ENCODE data around the gene TENT4A. TPM values are rescaled to one million over a fixed set of nuclear protein-coding genes. Genes with fewer than 3 reads are reported as not detected.

The TENT4A gene
- total RNA-seq, 1 donor, result 21.4 TPM

DNA sequence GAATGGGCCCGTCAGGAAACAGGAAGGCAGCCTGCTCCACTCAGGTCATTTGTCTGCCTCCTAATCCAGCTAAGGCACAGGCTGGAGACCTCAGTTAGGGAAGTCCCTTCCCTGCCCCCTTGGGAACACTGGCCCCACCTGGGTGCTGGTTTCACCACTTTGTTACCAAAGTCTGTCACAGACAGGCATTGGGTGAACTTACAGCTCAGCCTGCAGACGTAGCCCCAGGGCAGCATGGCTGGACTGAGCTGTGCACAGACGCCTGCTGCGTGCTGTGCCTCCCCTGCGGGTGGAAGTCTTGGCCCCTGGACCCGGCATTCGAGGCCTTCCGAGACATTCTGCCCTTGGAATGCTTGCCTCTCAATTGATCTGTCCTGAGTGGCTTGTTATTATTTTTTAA, 48.9 kb downstream of the TENT4A start:
- no peaks in the 10 kb centered on the region for H4K20me1 ChIP-seq (ENCODE audit: insufficient read depth, low read length)
- H2AFZ ChIP-seq (ENCODE audit: low read length), result no peak overlapping the region
- TF ChIP-seq, protein P1, sequence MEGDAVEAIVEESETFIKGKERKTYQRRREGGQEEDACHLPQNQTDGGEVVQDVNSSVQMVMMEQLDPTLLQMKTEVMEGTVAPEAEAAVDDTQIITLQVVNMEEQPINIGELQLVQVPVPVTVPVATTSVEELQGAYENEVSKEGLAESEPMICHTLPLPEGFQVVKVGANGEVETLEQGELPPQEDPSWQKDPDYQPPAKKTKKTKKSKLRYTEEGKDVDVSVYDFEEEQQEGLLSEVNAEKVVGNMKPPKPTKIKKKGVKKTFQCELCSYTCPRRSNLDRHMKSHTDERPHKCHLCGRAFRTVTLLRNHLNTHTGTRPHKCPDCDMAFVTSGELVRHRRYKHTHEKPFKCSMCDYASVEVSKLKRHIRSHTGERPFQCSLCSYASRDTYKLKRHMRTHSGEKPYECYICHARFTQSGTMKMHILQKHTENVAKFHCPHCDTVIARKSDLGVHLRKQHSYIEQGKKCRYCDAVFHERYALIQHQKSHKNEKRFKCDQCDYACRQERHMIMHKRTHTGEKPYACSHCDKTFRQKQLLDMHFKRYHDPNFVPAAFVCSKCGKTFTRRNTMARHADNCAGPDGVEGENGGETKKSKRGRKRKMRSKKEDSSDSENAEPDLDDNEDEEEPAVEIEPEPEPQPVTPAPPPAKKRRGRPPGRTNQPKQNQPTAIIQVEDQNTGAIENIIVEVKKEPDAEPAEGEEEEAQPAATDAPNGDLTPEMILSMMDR (IDR thresholded peaks at IDR 0.05; ENCODE audit: extremely low read depth, low read depth, low read length), result no peak
- H3K4me2 ChIP-seq (ENCODE audit: insufficient read depth, low read length), result no peak overlapping the region
- DNase-seq (ENCODE audit: insufficient read length, low spot score, missing footprints), result peak; percentile 25
- no peak overlapping the region for H3K4me3 ChIP-seq (ENCODE audit: insufficient read depth, low read length)
- H3K79me2 ChIP-seq (ENCODE audit: insufficient read depth, low read length), result no peaks in the 10 kb centered on the region
- H3K27me3 ChIP-seq (ENCODE audit: insufficient read depth, low read length), result no peaks in the 10 kb centered on the region
- peaks cover 10% of the 10 kb centered on the region for H3K4me1 ChIP-seq (ENCODE audit: insufficient read depth, low read length)
- peaks cover 9% of the 10 kb centered on the region for H3K36me3 ChIP-seq (ENCODE audit: insufficient read depth, low read length)
- no peaks in the 10 kb centered on the region for H3K9me3 ChIP-seq (ENCODE audit: low read depth, low read length)
- no peak overlapping the region for H3K27ac ChIP-seq (ENCODE audit: low read depth, low read length)

DNA sequence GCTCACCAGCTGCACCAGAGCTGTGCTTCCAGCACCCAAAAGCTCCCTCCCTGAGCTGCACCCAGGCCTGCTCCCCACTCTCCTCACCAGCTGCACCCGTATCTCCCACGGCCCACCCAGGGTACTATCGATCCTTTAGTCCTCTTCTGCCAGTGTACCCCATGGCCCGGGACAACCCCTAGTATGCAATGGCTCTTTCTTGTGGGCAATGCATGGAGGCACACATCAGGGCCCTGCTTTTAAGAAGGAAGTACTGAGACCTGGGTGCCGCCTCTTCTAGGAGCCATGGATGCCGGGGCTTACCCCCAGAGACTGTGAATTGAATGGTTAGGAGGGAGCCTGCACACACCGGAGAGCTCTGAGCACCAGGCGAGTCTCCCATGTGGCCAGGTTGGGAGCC, 49.5 kb downstream of the TENT4A start:
- TF ChIP-seq, protein P1 (IDR thresholded peaks at IDR 0.05; ENCODE audit: extremely low read depth, low read depth, low read length), result no peak
- Histone ChIP-seq H3K4me3 (ENCODE audit: insufficient read depth, low read length) (no peak overlapping the region), H3K4me1 (ENCODE audit: insufficient read depth, low read length) (peaks cover 10% of the 10 kb centered on the region), H3K79me2 (ENCODE audit: insufficient read depth, low read length) (no peaks in the 10 kb centered on the region), H3K9me3 (ENCODE audit: low read depth, low read length) (no peaks in the 10 kb centered on the region), H2AFZ (ENCODE audit: low read length) (no peak overlapping the region), H3K36me3 (ENCODE audit: insufficient read depth, low read length) (peaks cover 8% of the 10 kb centered on the region), H3K27me3 (ENCODE audit: insufficient read depth, low read length) (no peaks in the 10 kb centered on the region), H4K20me1 (ENCODE audit: insufficient read depth, low read length) (no peaks in the 10 kb centered on the region), H3K4me2 (ENCODE audit: insufficient read depth, low read length) (no peak overlapping the region), H3K27ac (ENCODE audit: low read depth, low read length) (no peak overlapping the region)
- DNase-seq (ENCODE audit: insufficient read length, low spot score, missing footprints), result peak; percentile 60

DNA sequence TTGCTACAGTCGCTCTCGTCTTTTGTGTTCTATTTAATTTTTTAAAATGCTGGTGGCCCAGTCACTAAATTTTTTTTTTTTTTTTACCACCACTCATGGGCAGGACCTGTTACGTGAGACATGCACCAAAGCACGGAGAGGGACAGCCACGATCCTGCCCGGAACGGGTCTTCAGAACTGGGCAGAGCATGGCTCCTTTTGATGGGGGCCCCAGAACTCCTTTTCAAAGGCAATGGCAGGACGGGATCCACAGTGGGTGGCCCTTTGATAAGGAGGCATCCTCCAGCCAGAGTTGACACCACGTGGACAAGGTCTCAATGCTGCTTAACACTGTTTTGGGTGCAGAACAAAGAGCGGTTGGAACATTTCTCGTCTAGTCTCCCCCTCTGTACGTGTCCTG, 50.0 kb downstream of the TENT4A start:
- Histone ChIP-seq H3K79me2 (ENCODE audit: insufficient read depth, low read length) (no peaks in the 10 kb centered on the region), H3K4me1 (ENCODE audit: insufficient read depth, low read length) (peaks cover 10% of the 10 kb centered on the region), H3K4me2 (ENCODE audit: insufficient read depth, low read length) (no peak overlapping the region), H4K20me1 (ENCODE audit: insufficient read depth, low read length) (no peaks in the 10 kb centered on the region), H3K9me3 (ENCODE audit: low read depth, low read length) (no peaks in the 10 kb centered on the region), H3K4me3 (ENCODE audit: insufficient read depth, low read length) (no peak overlapping the region), H2AFZ (ENCODE audit: low read length) (no peak overlapping the region), H3K36me3 (ENCODE audit: insufficient read depth, low read length) (peaks cover 3% of the 10 kb centered on the region), H3K27me3 (ENCODE audit: insufficient read depth, low read length) (no peaks in the 10 kb centered on the region), H3K27ac (ENCODE audit: low read depth, low read length) (no peak overlapping the region)
- no peak for DNase-seq (ENCODE audit: insufficient read length, low spot score, missing footprints)
- TF ChIP-seq, protein P1 (IDR thresholded peaks at IDR 0.05; ENCODE audit: extremely low read depth, low read depth, low read length), result no peak

GRCh38 chr5:6765612-6766525, 52.6 kb downstream of the TENT4A start:
- peak overlapping the region; percentile 16 for H3K4me2 ChIP-seq (ENCODE audit: insufficient read depth, low read length)
- H2AFZ ChIP-seq (ENCODE audit: low read length), result peak overlapping the region; percentile 73
- peaks cover 10% of the 10 kb centered on the region for H3K4me1 ChIP-seq (ENCODE audit: insufficient read depth, low read length)
- no peaks in the 10 kb centered on the region for H3K79me2 ChIP-seq (ENCODE audit: insufficient read depth, low read length)
- no peaks in the 10 kb centered on the region for H3K27me3 ChIP-seq (ENCODE audit: insufficient read depth, low read length)
- H3K27ac ChIP-seq (ENCODE audit: low read depth, low read length), result no peak overlapping the region
- no peak overlapping the region for H3K4me3 ChIP-seq (ENCODE audit: insufficient read depth, low read length)
- H3K36me3 ChIP-seq (ENCODE audit: insufficient read depth, low read length), result no peaks in the 10 kb centered on the region
- no peaks in the 10 kb centered on the region for H4K20me1 ChIP-seq (ENCODE audit: insufficient read depth, low read length)
- H3K9me3 ChIP-seq (ENCODE audit: low read depth, low read length), result no peaks in the 10 kb centered on the region
- peak; percentile 97 for DNase-seq (ENCODE audit: insufficient read length, low spot score, missing footprints)
- TF ChIP-seq, protein P1 (IDR thresholded peaks at IDR 0.05; ENCODE audit: extremely low read depth, low read depth, low read length), result peak; percentile 84

Measured in osteoblast (primary cell).